Islet of Langerhans (tissue), 1 donor: Measurements from ENCODE around the gene PSPH.

Experiments used
- FAIRE-seq: peaks from one replicate; lab custom pipeline; 2011; peaks lifted over from hg19 to GRCh38; lab: Jason Lieb, UNC

The PSPH gene

GRCh38 chr7:55996856-55997500, 54.3 kb downstream of the PSPH start:
- FAIRE-seq: no peak

GRCh38 chr7:55992346-55992745, 58.9 kb downstream of the PSPH start:
- FAIRE-seq: no peak

- no peak for FAIRE-seq
Observed at GRCh38 chr7:55983537-55983936, 67.7 kb downstream of the PSPH start.

GRCh38 chr7:55980266-55980665, 71.0 kb downstream of the PSPH start:
- no peak for FAIRE-seq

GRCh38 chr7:55977831-55978230, 73.4 kb downstream of the PSPH start:
- peak; percentile 95 for FAIRE-seq

GRCh38 chr7:55975988-55976633, 75.1 kb downstream of the PSPH start:
- no peak for FAIRE-seq

GRCh38 chr7:55973747-55974250, 77.4 kb downstream of the PSPH start:
- FAIRE-seq: no peak

GRCh38 chr7:55970978-55971377, 80.3 kb downstream of the PSPH start:
- FAIRE-seq: no peak

GRCh38 chr7:55970561-55970960, 80.7 kb downstream of the PSPH start:
- FAIRE-seq: no peak

- no peak for FAIRE-seq
Observed at GRCh38 chr7:55969391-55969790, 81.9 kb downstream of the PSPH start.

GRCh38 chr7:55966851-55967250, 84.4 kb downstream of the PSPH start:
- FAIRE-seq: no peak

- FAIRE-seq: no peak
Observed at GRCh38 chr7:55965805-55966421, 85.3 kb downstream of the PSPH start.

GRCh38 chr7:55965100-55965470, 86.2 kb downstream of the PSPH start:
- no peak for FAIRE-seq

GRCh38 chr7:55964261-55965099, 86.8 kb downstream of the PSPH start, which contains the start of gene NIPSNAP2:
Gene NIPSNAP2, plus strand, starts transcription at chr7:55964585. Its CDS starts 25 bp downstream, at chr7:55964610.
- no peak for FAIRE-seq

GRCh38 chr7:55963584-55964168, 87.6 kb downstream of the PSPH start:
- no peak for FAIRE-seq

- FAIRE-seq: no peak
Observed at GRCh38 chr7:55962014-55962413, 89.2 kb downstream of the PSPH start.
